Nephron (organoid): Measurements from ENCODE around the gene EGFL8.

Source experiments
- H3K27ac Mint-ChIP-seq, 3 experiments: 2 replicates each; pipeline ENCODE4 v1.8.0; 2020; ENCODE audit warnings: mixed read lengths in 3 of 3, mild to moderate bottlenecking in 2 of 3, moderate library complexity in 1 of 3
- H3K27me3 Mint-ChIP-seq: 2 replicates; pipeline ENCODE4 v1.8.0; 2021; ENCODE audit warnings: low read depth, mild to moderate bottlenecking, moderate library complexity, mixed read lengths
- H3K36me3 Mint-ChIP-seq: 2 replicates; pipeline ENCODE4 v1.8.0; 2020; ENCODE audit warnings: low read depth, mixed read lengths
- H3K4me1 Mint-ChIP-seq: 2 replicates; pipeline ENCODE4 v1.8.0; 2020; ENCODE audit warnings: mixed read lengths
- H3K4me3 Mint-ChIP-seq, 3 experiments: 2 replicates each; pipeline ENCODE4 v1.8.0; 2020; ENCODE audit warnings: mild to moderate bottlenecking in 3 of 3, mixed read lengths in 3 of 3, moderate library complexity in 2 of 3
- H3K9me3 Mint-ChIP-seq: 2 replicates; pipeline ENCODE4 v1.8.0; 2020; ENCODE audit warnings: mixed read lengths
- TF ChIP-seq, protein P1 (sequence below), 3 experiments: fragments of 200-600 bp; sonication (generic); IDR thresholded peaks; one replicate each; pipeline ENCODE4 v1.5.0; 2021; ENCODE audit warnings: antibody characterized with exemption in 3 of 3; ENCODE audit not compliant: unreplicated experiment in 3 of 3

Gene EGFL8

DNA sequence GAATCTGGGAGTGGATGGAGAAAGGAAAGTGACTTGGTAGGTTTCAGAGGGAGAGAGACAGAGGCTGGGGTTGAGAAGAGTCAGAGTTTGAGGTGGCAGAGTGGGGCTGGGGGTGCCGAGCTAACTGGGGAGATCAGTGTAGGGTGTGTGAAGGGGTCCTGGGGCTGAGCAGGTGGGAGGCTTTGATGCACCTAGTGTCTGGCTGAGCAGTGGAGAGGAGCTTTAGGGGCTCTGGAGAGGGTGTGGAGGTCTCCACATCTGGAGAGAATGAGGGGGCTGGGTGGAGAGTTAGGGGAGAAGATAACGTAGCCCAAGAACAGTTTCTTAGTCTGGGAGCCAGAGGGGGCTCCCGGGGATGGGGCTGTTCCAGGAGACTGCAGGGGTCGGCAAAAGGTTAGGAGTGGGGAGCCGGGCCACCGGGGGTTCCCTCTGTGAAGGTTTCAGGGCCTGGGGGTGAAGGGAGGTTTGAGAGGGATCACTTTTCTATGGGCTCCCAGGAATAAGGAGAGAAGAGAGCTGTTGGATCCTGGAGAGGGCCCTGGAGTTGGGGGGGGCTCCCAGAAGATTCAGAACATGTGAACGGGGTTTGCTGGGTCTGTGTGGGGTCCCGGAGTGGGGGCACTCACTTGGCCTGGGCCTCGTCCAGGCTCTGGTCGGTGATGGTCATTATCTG is 24.8 kb downstream of the EGFL8 start:
- TF ChIP-seq, protein P1, sequence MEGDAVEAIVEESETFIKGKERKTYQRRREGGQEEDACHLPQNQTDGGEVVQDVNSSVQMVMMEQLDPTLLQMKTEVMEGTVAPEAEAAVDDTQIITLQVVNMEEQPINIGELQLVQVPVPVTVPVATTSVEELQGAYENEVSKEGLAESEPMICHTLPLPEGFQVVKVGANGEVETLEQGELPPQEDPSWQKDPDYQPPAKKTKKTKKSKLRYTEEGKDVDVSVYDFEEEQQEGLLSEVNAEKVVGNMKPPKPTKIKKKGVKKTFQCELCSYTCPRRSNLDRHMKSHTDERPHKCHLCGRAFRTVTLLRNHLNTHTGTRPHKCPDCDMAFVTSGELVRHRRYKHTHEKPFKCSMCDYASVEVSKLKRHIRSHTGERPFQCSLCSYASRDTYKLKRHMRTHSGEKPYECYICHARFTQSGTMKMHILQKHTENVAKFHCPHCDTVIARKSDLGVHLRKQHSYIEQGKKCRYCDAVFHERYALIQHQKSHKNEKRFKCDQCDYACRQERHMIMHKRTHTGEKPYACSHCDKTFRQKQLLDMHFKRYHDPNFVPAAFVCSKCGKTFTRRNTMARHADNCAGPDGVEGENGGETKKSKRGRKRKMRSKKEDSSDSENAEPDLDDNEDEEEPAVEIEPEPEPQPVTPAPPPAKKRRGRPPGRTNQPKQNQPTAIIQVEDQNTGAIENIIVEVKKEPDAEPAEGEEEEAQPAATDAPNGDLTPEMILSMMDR (IDR thresholded peaks at IDR 0.05; ENCODE audit: unreplicated experiment in 3 of 3): no peak
- H3K4me1 Mint-ChIP-seq: peaks cover 63% of the 10 kb centered on the region

DNA sequence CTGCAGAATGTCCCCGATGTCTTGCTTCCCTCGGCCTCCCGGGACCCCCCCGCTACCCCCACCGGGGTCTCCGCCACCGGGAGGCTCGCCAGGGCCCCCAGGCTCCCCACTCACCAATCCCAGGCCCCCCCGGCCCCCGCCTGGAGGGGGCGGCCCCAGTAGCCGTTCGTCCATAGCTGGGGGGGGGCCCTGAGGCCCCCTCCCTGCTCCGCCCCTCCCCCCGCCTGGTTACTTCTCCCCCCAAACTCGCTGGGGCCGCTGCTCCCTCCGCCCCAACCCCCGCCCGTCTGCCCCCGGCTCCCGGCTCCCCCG is 25.3 kb downstream of the EGFL8 start:
- Mint-ChIP-seq H3K4me1 (peaks cover 66% of the 10 kb centered on the region), H3K9me3 (no peaks in the 10 kb centered on the region), H3K27ac (peak overlapping the region; percentile 99 to 100 (median 99)), H3K27me3 (no peaks in the 10 kb centered on the region), H3K4me3 (peak overlapping the region; percentile 97 to 99 (median 98)), H3K36me3 (peaks cover 24% of the 10 kb centered on the region)
- TF ChIP-seq, protein P1 (IDR thresholded peaks at IDR 0.05; ENCODE audit: unreplicated experiment in 3 of 3): no peak

More for the DNA sequence above, 24.8 kb downstream of the EGFL8 start:
- H3K4me3 Mint-ChIP-seq: peak overlapping the region; percentile 97 to 99 (median 98)
- peaks cover 24% of the 10 kb centered on the region for H3K36me3 Mint-ChIP-seq
- no peaks in the 10 kb centered on the region for H3K9me3 Mint-ChIP-seq
- peak overlapping the region; percentile 99 to 100 (median 99) for H3K27ac Mint-ChIP-seq
- H3K27me3 Mint-ChIP-seq: no peaks in the 10 kb centered on the region

DNA sequence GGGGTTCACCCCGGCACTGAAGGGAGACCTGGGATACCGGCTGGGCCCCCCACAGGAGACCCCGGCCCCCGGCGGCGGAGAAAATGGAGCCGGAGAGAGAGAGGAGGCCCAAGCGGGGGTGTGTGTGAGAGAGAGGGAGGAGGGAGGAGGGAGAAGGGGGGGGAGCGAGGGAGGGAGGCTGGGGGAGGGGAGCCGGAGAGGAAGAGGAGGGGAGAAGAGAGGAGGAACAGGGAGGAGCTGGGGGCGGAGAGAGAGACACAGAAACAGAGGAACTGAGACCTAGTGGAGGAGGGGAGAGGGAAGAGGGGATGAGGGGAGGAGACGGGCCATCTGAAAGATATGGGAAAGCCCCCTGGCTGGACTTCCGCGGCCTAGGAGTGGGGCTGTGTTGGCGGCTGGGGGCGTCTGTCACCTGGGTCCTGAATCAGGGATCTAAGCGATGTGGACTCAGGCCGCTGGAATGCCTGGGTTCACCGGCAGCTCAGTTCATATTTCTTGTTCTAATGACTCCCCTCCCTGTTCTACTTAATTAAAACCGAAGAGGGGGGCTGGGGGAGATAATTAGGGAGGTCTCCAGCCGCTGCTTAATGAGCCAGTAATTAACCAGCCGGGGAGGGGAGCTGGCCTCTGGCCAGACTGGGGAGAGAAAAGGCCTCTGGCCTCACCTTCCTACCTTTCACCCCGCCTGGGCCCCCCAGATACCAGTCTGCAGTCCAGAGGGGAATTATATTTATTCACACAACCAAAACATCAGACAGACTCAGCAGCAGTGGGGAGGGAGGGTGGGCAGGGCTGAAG is 25.9 kb downstream of the EGFL8 start, which contains the start of gene PBX2:
Gene PBX2 (minus strand): TSS at position 149 of the 798 bp plus-strand sequence. CDS start 287 bp downstream, outside the sequence.
- Mint-ChIP-seq H3K36me3 (peaks cover 24% of the 10 kb centered on the region), H3K9me3 (no peaks in the 10 kb centered on the region), H3K27ac (peak within 1 kb of the TSS; percentile 99 to 100 (median 100)), H3K27me3 (no peaks in the 10 kb centered on the region), H3K4me3 (peak within 1 kb of the TSS; percentile 97 to 99 (median 98)), H3K4me1 (peaks cover 72% of the 10 kb centered on the region)
- TF ChIP-seq, protein P1 (IDR thresholded peaks at IDR 0.05; ENCODE audit: unreplicated experiment in 3 of 3): no peak

DNA sequence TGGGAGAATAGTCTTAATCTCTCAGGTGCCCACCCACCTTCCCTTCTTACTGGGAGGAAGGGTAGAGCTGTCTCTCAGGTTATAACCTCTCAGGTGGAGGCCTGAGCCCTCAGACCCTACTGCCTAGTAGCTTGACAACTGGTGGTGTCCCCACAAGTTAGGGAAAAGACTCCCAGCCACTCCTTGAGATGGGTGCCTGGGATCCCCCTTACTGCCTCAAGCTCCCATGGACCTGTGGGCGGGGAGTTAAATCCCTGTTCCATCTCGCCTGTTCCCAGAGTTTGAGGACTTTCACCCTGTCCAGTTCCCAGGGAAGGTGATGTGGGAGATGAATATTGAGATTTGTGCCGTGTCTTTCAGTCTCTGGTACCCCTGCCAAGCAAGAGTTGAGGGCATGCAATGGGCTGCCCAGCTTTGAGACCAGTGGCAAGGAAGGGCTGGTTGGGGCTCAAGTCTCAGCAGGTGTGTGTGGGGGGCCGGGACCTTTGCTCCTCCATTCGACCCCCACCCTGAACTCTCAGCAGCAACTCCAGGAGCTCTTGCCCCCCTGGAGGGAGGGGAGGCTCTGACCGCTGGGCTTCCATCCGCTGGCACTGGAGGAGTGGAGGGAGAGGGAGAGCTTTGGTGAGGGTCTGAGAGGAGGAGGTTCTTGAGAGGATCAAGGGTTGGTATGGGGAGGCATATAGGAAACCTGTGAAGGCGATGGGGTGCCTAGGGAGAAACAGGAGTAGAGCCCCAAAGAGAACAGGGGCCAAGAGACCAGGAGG is 26.7 kb downstream of the EGFL8 start:
- Mint-ChIP-seq H3K4me3 (peak overlapping the region; percentile 67 to 75 (median 73)), H3K27me3 (no peaks in the 10 kb centered on the region), H3K36me3 (peaks cover 17% of the 10 kb centered on the region), H3K9me3 (no peaks in the 10 kb centered on the region), H3K4me1 (peaks cover 67% of the 10 kb centered on the region), H3K27ac (peak overlapping the region; percentile 99 to 100 (median 99))
- TF ChIP-seq, protein P1 (IDR thresholded peaks at IDR 0.05; ENCODE audit: unreplicated experiment in 3 of 3): no peak

DNA sequence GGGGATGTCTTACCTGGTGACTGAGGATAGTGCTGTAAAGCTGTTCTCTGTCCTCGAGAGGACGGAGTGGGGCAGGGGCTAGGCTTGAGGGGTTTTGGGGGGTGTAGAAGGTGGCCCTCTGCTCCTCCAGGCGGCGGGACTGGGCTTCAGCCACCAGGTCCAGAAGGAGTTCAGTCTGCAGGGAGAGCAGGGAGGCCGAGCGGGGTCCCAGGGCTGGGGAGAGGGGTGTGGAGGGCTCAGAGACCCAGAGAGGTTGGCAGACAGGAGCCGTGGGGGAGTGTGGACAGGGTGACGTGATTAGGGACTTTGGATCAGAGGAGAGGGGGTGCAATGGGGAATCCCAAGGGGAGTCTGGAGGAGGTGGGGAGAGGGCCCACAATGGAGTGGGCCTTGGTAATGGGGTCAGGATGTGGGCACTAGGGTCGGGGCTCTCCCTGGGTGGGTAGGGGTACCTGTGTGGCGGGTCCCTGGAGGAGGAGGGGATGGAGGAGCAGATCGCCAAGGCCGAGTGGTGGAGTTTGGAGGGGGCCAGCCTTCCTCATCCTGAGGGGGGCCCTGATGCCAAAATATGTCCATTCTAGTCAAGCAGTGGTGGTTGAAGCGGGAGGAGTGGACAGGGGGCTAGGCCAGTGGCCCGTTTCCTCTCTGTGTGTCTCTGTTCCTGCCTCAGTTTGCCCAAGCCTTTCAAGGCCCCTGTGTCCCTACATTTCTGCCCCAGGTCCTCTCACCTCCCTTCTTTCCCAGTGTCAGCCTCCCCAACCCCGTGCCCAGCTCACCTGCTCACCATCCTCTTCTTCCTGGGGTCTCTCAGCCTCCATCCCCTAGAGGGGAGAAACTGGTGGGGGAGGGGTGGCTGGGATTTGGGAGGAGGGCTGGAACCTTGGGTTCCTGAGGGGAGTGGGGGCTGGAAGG is 27.6 kb downstream of the EGFL8 start:
- peak overlapping the region; percentile 67 to 75 (median 73) for H3K4me3 Mint-ChIP-seq
- peaks cover 9% of the 10 kb centered on the region for H3K36me3 Mint-ChIP-seq
- TF ChIP-seq, protein P1 (IDR thresholded peaks at IDR 0.05; ENCODE audit: unreplicated experiment in 3 of 3): no peak
- no peaks in the 10 kb centered on the region for H3K27me3 Mint-ChIP-seq
- peaks cover 64% of the 10 kb centered on the region for H3K4me1 Mint-ChIP-seq
- H3K27ac Mint-ChIP-seq: peak overlapping the region; percentile 99 to 100 (median 99)
- no peaks in the 10 kb centered on the region for H3K9me3 Mint-ChIP-seq
